ENCODE data around the gene TSKS.

The TSKS gene

GRCh38 chr19:49781394-49781793, 18.3 kb upstream of the TSKS start:
- H3K4me1 Mint-ChIP-seq: peaks cover 3% of the 10 kb centered on the region
- H3K9me3 Mint-ChIP-seq: no peaks in the 10 kb centered on the region
- no peak overlapping the region for H3K4me3 Mint-ChIP-seq
- H3K27ac Mint-ChIP-seq: no peak overlapping the region
- H3K27me3 Mint-ChIP-seq (ENCODE audit: low read depth): no peaks in the 10 kb centered on the region
- H3K36me3 Mint-ChIP-seq (ENCODE audit: low read depth): peaks cover 36% of the 10 kb centered on the region
- TF ChIP-seq CTCF (IDR thresholded peaks at IDR 0.05; ENCODE audit: unreplicated experiment in 3 of 3): no peak

- Mint-ChIP-seq H3K4me3 (no peak overlapping the region), H3K27me3 (ENCODE audit: low read depth) (no peaks in the 10 kb centered on the region), H3K4me1 (no peaks in the 10 kb centered on the region), H3K36me3 (ENCODE audit: low read depth) (peaks cover 36% of the 10 kb centered on the region), H3K27ac (no peak overlapping the region), H3K9me3 (no peaks in the 10 kb centered on the region)
- no peak for TF ChIP-seq CTCF (IDR thresholded peaks at IDR 0.05; ENCODE audit: unreplicated experiment in 3 of 3)
Measured at GRCh38 chr19:49780861-49781260, 17.8 kb upstream of the TSKS start.

GRCh38 chr19:49779731-49780555, 16.8 kb upstream of the TSKS start:
- peak overlapping the region in 1 of 3 experiments; percentile 64 for H3K27ac Mint-ChIP-seq
- TF ChIP-seq CTCF (IDR thresholded peaks at IDR 0.05; ENCODE audit: unreplicated experiment in 3 of 3): no peak
- no peaks in the 10 kb centered on the region for H3K27me3 Mint-ChIP-seq (ENCODE audit: low read depth)
- no peaks in the 10 kb centered on the region for H3K9me3 Mint-ChIP-seq
- H3K4me1 Mint-ChIP-seq: no peaks in the 10 kb centered on the region
- peaks cover 30% of the 10 kb centered on the region for H3K36me3 Mint-ChIP-seq (ENCODE audit: low read depth)
- H3K4me3 Mint-ChIP-seq: no peak overlapping the region

- Mint-ChIP-seq H3K4me3 (no peak overlapping the region), H3K4me1 (no peaks in the 10 kb centered on the region), H3K36me3 (ENCODE audit: low read depth) (peaks cover 13% of the 10 kb centered on the region), H3K27me3 (ENCODE audit: low read depth) (no peaks in the 10 kb centered on the region), H3K27ac (no peak overlapping the region), H3K9me3 (no peaks in the 10 kb centered on the region)
- no peak for TF ChIP-seq CTCF (IDR thresholded peaks at IDR 0.05; ENCODE audit: unreplicated experiment in 3 of 3)
Measured at GRCh38 chr19:49776371-49776764, 13.3 kb upstream of the TSKS start.

- Mint-ChIP-seq H3K9me3 (no peaks in the 10 kb centered on the region), H3K36me3 (ENCODE audit: low read depth) (peaks cover 13% of the 10 kb centered on the region), H3K4me1 (no peaks in the 10 kb centered on the region)
Measured at GRCh38 chr19:49775742-49776370, 12.8 kb upstream of the TSKS start.

More at GRCh38 chr19:49775742-49776370, 12.8 kb upstream of the TSKS start:
- Mint-ChIP-seq H3K27me3 (ENCODE audit: low read depth) (no peaks in the 10 kb centered on the region), H3K4me3 (no peak overlapping the region), H3K27ac (no peak overlapping the region)
- TF ChIP-seq CTCF (IDR thresholded peaks at IDR 0.05; ENCODE audit: unreplicated experiment in 3 of 3): no peak

All from nephron (organoid).